ENCODE data around the gene VPS13D.

VPS13D gene

DNA sequence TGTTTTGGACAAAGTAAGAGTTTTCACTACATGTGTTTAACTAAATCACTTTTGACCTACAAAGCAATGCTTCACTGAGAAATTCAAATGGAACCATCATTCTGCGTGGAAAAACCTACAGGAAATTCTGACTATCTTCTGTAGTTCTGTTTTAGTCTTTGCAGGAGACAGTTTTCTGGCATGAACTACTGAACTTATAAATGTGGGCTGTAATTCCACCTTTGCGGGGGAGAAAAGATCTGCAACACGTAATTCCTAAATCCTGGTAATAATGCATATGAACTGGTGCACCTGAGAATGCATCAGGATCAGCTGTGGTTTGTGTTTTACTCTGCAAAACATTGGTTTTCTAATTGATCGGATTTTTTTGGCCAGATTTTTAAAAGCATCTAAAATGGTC is 106.0 kb downstream of the VPS13D start:
- DNase-seq (ENCODE audit: low spot score), result no peak

DNA sequence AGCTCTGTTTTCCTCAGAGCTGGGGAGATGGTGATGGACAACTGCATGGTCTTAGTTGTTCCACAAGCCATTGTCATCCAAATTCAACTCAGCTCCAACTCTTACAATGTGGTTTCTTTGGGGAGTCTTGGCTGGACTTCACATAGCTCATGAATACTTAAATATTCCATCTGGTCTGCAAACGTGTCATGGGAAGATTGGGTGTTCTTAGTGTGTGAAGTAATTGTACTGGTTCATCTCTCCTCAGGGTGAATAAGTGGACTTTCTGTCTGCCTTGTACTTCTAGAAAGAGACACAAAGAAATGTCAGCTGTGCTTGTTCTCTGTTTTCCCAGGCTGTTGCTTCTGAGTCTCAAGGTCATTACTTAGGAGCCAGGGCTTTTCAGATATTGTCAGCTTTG is 106.6 kb downstream of the VPS13D start:
- no peak for DNase-seq (ENCODE audit: low spot score)

DNA sequence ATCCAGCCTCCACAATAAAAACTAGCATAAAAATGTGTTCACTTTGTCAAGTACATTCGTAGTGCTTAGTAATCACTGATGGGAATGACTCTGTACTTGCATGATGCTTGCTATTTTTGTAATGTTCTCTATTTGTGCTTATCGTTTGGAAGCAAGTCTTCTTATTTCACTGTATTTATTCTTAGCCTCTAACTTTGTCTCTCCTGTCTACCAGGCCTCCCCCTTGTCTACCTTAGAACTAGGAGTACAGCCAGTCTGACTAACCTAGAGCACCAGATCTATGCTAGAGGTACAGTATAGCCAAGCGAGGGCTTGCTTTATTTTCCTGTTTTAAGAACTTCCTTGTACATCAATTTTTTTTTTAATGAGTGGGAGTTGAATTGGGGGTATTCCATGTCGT is 108.2 kb downstream of the VPS13D start:
- DNase-seq (ENCODE audit: low spot score), result no peak

DNA sequence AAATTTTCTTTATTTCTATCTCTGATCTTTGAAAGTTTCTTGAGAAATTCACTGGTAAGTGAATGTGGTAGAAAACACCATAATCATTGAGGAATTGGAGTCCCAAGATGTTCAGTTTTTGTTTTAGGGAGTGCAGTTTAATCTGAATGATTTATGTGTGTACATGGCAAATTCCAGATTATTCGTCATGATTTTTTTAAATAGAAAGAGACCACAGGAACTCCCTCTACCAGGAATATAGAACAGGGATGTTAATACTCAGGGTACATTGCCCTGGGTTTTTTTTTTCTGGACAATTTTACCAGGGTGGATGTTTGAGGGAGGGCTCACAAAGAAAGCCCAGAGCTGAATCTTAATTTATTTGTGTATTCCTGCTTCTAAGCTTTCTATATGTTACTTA is 109.0 kb downstream of the VPS13D start:
- no peak for DNase-seq (ENCODE audit: low spot score)

DNA sequence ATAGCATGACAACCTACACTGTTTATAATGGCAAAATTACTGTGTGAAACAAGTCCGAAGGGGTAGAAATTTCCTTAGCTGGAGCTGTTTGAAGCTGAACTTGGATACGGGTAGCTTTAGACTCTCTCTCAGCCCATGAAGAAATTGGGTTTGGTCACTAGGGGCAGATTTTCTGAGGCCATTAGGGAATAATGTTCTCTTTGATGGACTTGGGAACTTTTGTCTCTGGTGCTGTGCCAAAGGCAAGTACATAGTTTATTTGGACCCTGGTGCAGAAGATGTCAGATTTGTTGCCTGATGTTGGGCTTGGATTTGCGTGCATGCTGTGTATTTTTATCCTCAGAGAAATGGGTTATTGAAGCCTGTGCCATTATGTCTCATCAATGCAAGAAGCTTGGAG is 109.6 kb downstream of the VPS13D start:
- DNase-seq (ENCODE audit: low spot score), result no peak

DNA sequence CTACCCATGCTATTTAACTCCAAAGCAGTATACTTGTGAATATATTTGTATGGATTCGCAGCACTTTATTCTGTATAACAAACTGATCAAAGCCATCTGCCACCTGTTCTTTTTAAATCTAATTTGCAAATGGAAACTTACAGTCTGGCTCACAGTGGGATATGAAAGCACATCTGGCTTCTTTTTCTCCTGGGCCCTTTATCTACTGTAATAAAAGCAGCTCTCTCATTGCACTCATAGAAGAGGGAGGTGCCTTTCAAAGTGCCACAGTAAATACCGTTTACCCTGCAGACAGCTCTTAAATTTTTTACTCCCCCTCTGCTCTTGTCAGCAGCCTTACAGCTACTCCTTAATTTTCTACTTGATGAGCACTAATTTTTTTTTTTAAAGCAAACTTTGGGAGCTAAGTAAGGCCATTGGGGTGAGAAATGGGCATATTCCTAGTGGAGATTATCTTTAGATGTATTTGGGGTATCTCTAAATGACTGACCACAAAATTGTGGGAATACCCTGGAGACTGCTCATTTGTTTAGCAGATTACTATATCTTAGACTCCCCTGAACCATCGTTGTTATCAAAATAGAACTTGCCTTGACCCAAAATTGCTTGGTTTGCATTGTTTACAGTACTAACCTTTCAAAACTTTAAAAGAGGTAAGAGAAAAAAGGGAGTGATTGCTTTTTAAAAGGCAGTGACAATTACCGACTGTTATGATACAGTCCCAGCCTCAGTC is 110.1 kb downstream of the VPS13D start:
- no peak for DNase-seq (ENCODE audit: low spot score)

- no peak for DNase-seq (ENCODE audit: low spot score)
These were observed 110.7 kb downstream of the VPS13D start for GRCh38 chr1:12340544-12340930.

- no peak for DNase-seq (ENCODE audit: low spot score)
These were observed 111.8 kb downstream of the VPS13D start for GRCh38 chr1:12341667-12342066.

DNA sequence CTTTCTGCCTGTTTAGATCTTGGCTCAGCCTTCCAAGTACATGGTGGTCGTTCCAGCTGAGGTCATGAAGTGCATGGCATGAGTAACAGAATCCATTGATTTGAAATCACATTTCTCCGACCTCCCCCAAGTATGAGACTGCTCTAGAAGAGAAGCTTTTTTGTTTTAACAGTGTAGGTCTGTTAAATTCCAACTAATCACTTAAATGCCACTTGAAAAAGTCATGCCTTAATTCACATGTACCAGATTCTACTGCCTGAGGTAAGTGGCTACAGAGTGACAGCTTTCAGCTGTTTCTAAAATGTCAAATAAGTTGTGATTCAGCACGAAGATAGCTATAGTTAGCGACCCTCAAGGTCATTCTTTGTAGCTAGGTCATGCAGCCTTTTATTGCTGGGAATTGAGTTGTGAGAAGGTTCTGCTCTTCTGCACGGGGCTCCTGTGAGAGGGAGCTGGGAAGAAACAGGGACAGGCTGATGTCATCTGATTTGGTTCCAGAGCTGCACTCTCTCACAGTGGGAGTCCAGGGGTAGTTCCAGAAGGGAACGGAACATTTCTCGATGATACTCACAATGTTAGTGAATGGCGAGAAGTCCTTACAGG is 112.7 kb downstream of the VPS13D start:
- no peak for DNase-seq (ENCODE audit: low spot score)

GRCh38 chr1:12343823-12344487 is 114.1 kb downstream of the VPS13D start:
- no peak for DNase-seq (ENCODE audit: low spot score)

GRCh38 chr1:12344596-12345349 is 114.9 kb downstream of the VPS13D start:
- no peak for DNase-seq (ENCODE audit: low spot score)

DNA sequence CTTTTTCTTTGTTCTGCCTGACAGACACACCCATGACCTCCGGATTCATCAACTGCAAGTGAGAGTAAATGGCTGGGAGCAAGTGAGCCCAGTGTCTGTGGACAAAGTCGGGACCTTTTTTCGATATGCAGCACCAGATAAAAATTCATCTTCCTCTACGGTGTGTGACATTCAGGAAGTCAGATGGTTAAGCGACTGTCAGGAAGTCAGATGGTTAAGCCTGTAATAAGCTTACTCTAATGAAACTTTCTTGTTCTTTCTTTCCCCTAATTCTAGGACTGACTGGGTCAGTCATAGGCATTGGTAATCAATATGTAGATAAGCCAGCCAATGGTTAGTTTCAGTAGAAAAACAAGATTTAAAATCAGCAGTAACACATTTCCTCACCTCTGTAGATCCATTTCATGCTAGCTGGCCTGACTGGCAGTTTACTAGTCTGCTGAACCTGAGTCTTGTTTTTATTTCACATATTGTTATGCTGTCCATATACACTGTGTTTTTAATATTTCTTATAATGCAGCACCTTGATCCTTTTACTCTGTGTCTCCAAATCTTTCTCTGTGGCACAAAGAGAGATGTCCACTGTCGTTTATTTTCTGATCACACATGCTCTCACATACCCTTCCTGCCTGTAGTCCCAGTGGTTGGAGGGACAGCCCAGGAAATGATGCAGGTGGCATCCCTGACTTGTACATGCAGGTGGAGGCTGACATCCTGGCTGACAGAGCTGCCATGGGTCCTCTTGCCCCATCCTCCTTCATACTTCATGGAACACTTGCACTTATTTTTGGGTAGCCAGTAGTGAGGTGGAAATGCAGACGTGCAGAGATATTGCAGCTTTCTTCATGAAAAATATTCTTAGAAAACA is 115.8 kb downstream of the VPS13D start:
- DNase-seq (ENCODE audit: low spot score), result no peak

DNA sequence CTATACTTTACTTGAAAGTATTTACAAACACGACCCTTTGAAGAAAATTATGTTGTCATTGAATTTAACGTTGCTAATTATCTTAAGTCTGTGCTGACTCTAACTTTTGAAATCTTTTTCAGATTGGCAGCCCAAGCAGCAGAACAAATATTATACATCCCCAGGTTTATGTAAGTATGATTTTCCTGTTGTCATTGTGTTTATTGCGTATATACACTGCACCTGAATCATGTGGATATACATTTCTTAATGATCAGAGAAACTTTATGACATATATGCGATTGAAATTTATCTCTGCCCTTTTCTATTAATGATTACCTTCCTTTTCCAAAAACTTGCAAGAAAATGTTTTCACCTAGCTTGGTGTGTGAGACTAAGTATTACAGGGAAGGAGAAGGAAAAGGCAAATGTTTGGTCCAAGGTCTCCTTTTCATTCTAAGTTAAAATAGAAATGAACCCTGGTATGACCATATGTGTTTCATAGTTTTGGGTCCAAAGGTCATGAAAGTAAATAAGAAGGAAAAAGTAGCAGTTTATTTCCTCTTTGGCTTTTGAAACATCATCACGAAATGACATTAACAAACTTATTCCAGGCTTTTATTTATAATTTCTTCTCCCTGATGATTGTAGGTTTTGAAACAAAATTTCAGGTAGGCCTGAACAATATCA is 116.8 kb downstream of the VPS13D start:
- no peak for DNase-seq (ENCODE audit: low spot score)

GRCh38 chr1:12348113-12348512 is 118.3 kb downstream of the VPS13D start:
- DNase-seq (ENCODE audit: low spot score), result no peak

DNA sequence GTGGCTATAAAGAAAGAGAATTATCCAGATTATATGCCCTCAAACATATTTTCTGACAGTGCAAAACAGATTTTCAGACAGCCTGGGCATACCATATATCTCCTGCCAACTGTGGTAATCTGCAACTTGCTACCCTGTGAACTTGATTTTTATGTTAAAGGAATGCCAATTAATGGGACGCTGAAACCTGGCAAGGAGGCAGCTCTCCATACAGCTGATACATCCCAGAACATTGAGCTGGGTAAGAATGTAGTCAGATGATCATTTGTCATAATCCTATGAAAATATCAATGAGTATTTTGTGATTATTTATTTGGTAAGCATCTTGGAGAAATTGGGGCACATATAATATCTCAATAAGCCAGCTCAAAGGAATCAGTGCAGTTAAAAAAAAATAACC is 124.2 kb downstream of the VPS13D start:
- no peak for DNase-seq (ENCODE audit: low spot score)

DNA sequence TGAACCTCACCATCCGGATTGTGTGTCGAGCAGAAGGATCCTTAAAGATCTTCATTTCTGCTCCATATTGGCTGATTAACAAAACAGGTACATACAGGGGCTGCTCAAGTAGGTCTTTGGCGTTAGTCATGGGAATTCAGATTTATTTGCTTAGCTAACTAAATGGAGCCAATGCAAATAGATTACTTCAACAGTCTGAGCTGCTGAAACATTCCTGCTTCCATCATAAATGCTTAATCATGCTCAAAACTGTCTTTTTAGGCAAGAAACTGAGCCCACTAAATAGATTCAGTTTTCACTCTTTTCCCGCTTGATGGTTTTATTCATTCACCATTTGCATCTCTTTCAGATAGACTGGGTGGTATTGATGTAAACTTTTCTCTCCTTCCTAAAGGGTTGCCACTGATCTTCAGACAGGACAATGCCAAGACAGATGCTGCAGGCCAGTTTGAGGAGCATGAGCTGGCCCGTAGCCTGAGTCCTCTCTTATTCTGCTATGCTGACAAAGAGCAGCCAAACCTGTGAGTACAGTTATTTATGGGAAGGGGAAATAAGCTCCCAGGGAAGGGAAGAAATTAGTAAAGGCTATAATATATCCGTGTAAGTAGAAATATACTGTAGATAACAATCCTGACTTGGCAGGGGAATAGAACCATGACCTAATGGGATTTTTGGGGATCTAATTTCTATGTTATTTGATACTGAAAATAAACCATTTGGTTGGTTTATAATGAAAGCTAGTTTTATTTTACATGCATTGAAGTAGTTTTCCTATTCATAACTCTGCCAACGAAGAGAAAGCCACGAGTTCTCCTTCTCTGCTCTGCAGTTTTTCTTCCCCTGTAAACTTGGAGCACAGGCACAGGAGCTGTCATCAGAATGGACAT is 126.4 kb downstream of the VPS13D start:
- DNase-seq (ENCODE audit: low spot score), result no peak

GRCh38 chr1:12358499-12358898 is 128.7 kb downstream of the VPS13D start:
- no peak for DNase-seq (ENCODE audit: low spot score)

DNA sequence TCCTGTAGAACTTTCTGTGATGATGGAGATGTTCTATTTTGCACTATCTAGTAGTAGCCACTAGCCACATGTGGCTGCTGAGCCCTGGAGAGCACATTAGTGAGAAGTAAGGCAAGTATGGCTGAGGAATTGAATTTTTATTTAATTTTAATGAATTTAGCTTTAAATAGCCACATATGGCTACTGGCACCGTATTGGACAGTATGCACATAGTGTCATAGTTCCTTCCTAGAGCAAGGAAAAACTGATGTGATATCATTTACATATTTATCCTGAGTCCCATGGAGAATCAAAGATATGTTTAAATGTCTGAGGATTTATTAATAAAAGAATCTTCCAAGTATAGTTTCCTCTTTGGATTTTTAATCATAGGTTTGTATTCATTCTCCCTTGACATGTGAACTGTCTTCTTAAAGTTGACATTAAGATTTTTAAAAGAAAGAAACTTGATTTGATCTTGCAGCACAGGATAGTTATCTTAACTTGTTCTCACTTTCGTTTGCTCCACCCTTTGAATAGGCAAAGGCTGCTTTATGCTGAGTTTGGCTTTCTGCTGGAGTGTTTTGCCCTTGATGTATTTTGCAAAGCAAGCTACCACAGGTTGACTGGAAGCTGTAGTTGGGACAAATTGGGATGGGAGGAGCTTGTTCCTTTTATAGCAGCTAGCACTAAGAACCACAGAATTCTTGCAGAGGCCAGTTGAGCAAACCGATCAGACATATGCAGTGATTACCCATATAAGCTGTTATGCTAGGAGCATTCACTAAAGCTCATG is 129.7 kb downstream of the VPS13D start:
- DNase-seq (ENCODE audit: low spot score), result no peak

- no peak for DNase-seq (ENCODE audit: low spot score)
These were observed 138.8 kb downstream of the VPS13D start for GRCh38 chr1:12368646-12369045.
